ENCODE data around the gene YARS1. TPM values are rescaled to one million over a fixed set of nuclear protein-coding genes. Genes with fewer than 3 reads are reported as not detected.

Gene YARS1
- total and polyA plus RNA-seq, 2 of the 13 experiments (the other 11 are each of a cell fraction or from before 2014, with no cell fraction given) = 50.1 to 113 TPM

DNA sequence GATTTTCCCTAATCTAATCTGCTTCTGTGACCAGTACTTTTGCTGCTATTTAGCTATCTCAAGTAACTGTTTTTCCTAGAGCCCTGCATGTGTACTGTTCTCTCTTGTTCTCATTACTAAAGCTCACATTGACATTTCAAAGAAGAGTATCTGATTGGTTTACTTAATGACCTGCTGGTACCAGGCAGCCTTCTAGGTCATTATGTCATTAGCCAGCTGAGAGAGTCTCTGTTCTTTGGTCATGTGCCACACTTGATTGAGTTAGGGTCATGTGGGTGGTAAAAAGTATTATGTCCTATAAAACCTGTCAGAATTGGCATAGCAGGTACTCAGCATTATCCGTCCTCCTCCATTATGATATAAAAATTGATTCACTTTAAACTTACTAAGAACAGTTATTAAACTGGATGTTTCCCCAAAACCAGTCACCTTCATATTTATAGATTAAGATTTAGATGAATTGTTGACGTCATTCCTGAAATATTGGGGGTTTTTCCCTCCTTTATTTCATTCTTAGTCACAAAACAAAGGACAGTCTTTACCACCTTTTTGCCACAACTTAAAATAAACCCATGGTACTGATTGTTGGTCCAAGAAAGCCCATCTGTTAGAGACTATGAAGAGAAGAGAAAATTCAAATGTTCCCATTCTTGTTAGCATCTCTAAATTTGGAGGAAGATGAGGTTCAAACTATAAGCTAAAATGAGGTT lies 31.4 kb upstream of the YARS1 start:
- in situ Hi-C loops (cut with HindIII; ENCODE audit: extremely low pct_ligation_motif_present, low pct_unique_long_range_greater_than_20kb) (no loop called here), intact Hi-C loops (cut with micrococcal nuclease; ENCODE audit: unreplicated experiment) (no loop called here)
- FAIRE-seq (no peak), DNase-seq (ENCODE audit: low spot score) (no peak), ATAC-seq (no peak)
- CTCF ChIA-PET (ENCODE audit: low intra/inter-chr PET ratio, low total read pairs) = no interaction called here
- Histone ChIP-seq H3K36me3 (replicated peaks in 1 of 2; ENCODE audit: control insufficient read depth in 1 of 2, insufficient read depth in 2 of 2, low read length in 2 of 2) (peaks cover 0 to 12% of the 10 kb centered on the region in 2 experiments; a peak in 4 of 5 replicates), H4K20me1 (ENCODE audit: insufficient read depth, low read length) (no peaks in the 10 kb centered on the region), H3K9me3 (ENCODE audit: low read length) (no peaks in the 10 kb centered on the region), H3K79me2 (ENCODE audit: insufficient read depth, low read length) (no peaks in the 10 kb centered on the region), H3K27ac (ENCODE audit: extremely low read length, insufficient read depth, low read length) (no peak overlapping the region), H3K9ac (ENCODE audit: insufficient read depth, low read depth, low read length) (no peak overlapping the region), H3K27me3 (ENCODE audit: control insufficient read depth in 1 of 2, insufficient read depth in 2 of 2, low read length in 2 of 2) (no peaks in the 10 kb centered on the region), H3K4me3 (replicated peaks in 1 of 3; ENCODE audit: insufficient read depth in 1 of 3, low read depth in 2 of 3, low read length in 3 of 3) (no peak overlapping the region), H3K4me2 (ENCODE audit: low read depth, low read length) (no peak overlapping the region), H2AFZ (ENCODE audit: low read length) (no peak overlapping the region), H3K4me1 (ENCODE audit: insufficient read depth, low read length) (no peaks in the 10 kb centered on the region)
- POLR2A ChIA-PET = no interaction called here
- WGBS (ENCODE audit: low lambda C conversion rate) = 50% methylated on average over 2 of the region's 2 CpGs
- BruUV-seq (replicated peaks) = no TSS peak
- TF ChIP-seq ZNF598 (CRISPR knock-in tag; IDR thresholded peaks at IDR 0.05; ENCODE audit: borderline replicate concordance) (no peak), ZFYVE20 (CRISPR knock-in tag; IDR thresholded peaks at IDR 0.05; ENCODE audit: borderline replicate concordance, low read depth) (no peak), ELF3 (CRISPR knock-in tag; IDR thresholded peaks at IDR 0.05) (no peak), DPF2 (CRISPR knock-in tag; IDR thresholded peaks at IDR 0.05; ENCODE audit: borderline replicate concordance, low read depth) (no peak), CBX1 (IDR thresholded peaks at IDR 0.05; ENCODE audit: low read depth) (no peak), ZNF12 (CRISPR knock-in tag; IDR thresholded peaks at IDR 0.05) (no peak), SNAPC2 (CRISPR knock-in tag; IDR thresholded peaks at IDR 0.05) (no peak), SP1 (IDR thresholded peaks at IDR 0.05) (no peak), SP1 (CRISPR knock-in tag; IDR thresholded peaks at IDR 0.05) (no peak), SIX4 (CRISPR knock-in tag; IDR thresholded peaks at IDR 0.05) (no peak), KDM4B (CRISPR knock-in tag; IDR thresholded peaks at IDR 0.05) (no peak), BHLHE40 (IDR thresholded peaks at IDR 0.05; ENCODE audit: low read length) (no peak), ZNF207 (IDR thresholded peaks at IDR 0.05; ENCODE audit: borderline replicate concordance) (no peak), ZNF709 (CRISPR knock-in tag; IDR thresholded peaks at IDR 0.05) (no peak), MTF2 (CRISPR knock-in tag; IDR thresholded peaks at IDR 0.05; ENCODE audit: borderline replicate concordance) (no peak), HMG20A (CRISPR knock-in tag; IDR thresholded peaks at IDR 0.05; ENCODE audit: borderline replicate concordance) (no peak), GPN1 (CRISPR knock-in tag; IDR thresholded peaks at IDR 0.05; ENCODE audit: borderline replicate concordance) (no peak), HNRNPUL1 (IDR thresholded peaks at IDR 0.05; ENCODE audit: low read depth, low read length) (no peak), ZZZ3 (CRISPR knock-in tag; IDR thresholded peaks at IDR 0.05; ENCODE audit: borderline replicate concordance) (no peak)
- TF ChIP-seq, protein P1, sequence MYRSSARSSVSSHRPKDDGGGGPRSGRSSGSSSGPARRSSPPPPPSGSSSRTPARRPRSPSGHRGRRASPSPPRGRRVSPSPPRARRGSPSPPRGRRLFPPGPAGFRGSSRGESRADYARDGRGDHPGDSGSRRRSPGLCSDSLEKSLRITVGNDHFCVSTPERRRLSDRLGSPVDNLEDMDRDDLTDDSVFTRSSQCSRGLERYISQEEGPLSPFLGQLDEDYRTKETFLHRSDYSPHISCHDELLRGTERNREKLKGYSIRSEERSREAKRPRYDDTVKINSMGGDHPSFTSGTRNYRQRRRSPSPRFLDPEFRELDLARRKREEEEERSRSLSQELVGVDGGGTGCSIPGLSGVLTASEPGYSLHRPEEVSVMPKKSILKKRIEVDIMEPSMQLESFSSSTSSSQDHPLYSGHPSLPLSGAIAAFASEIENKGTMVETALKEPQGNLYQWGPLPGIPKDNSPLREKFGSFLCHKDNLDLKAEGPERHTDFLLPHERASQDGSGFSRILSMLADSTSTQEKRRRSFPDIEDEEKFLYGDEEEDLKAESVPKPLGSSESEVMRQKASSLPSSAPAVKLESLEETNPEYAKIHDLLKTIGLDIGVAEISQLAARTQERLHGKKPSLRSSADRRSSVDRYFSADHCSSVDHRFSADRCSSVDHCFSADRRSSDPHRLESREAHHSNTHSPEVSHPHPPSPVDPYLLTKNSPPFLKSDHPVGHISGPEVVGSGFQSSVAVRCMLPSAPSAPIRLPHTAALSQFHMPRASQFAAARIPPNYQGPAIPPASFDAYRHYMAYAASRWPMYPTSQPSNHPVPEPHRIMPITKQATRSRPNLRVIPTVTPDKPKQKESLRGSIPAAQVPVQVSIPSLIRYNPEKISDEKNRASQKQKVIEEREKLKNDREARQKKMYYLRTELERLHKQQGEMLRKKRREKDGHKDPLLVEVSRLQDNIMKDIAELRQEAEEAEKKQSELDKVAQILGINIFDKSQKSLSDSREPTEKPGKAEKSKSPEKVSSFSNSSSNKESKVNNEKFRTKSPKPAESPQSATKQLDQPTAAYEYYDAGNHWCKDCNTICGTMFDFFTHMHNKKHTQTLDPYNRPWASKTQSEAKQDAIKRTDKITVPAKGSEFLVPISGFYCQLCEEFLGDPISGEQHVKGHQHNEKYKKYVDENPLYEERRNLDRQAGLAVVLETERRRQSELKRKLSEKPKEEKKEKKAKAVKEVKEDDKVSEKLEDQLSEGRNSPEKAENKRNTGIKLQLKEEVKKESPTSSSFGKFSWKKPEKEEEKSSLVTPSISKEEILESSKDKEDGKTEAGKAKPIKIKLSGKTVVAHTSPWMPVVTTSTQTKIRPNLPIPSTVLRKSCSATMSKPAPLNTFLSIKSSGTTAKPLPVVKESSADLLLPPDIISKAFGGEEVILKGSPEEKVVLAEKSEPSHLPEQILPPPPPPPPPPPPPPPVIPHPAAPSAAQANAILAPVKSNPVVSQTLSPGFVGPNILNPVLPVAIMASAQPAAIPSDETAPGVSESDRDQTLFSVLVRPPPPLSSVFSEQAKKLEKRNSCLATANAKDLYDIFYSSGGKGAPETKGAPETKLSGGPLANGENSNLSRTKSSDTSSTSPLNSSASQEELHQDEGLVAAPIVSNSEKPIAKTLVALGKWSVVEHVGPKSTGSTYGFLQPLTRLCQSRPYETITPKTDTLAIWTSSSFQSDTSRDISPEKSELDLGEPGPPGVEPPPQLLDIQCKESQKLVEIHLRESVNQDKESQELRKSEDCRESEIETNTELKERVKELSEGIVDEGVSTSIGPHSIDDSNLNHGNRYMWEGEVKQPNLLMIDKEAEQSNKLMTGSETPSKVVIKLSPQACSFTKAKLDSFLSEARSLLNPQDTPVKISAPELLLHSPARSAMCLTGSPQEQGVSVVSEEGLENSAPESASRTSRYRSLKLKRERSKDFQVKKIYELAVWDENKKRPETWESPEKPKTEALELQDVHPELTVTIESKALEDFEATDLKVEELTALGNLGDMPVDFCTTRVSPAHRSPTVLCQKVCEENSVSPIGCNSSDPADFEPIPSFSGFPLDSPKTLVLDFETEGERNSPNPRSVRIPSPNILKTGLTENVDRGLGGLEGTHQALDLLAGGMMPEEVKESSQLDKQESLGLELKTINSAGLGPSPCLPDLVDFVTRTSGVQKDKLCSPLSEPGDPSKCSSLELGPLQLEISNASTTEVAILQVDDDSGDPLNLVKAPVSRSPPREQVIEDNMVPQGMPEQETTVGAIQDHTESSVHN (CRISPR knock-in tag; IDR thresholded peaks at IDR 0.05) = no peak

Measured in HepG2 (cell line).